Fibroblast of lung (primary cell): Measurements from ENCODE around the gene AURKB.

Source experiments
- CTCF ChIP-seq, 2 donors: IDR thresholded peaks in 1 of 2; conservative IDR thresholded peaks in 1 of 2; 1 replicate in 1 of 2; 2 replicates in 1 of 2; pipeline ENCODE4 v1.5.1; 2011 to 2012; ENCODE audit warnings: low read length in 2 of 2, control low read depth in 1 of 2, inconsistent platforms in 1 of 2, low read depth in 1 of 2, mild to moderate bottlenecking in 1 of 2
- EZH2 ChIP-seq: IDR thresholded peaks from 2 replicates; pipeline ENCODE4 v1.5.1; 2012; ENCODE audit warnings: low read length, control low read depth, mild to moderate bottlenecking; ENCODE audit errors: missing control alignments

GRCh38 chr17:8256291-8256690 lies 45.9 kb upstream of the AURKB start:
- TF ChIP-seq EZH2, result no peak
- no peak for TF ChIP-seq CTCF (conservative IDR thresholded peaks at IDR 0.05 in 1 of 2, IDR thresholded peaks at IDR 0.05 in 1 of 2; ENCODE audit: low read depth in 1 of 2, low read length in 2 of 2)
